Small intestine (tissue), 7 donors: Measurements from ENCODE around the gene TCF7L2. TPM values are rescaled to one million over a fixed set of nuclear protein-coding genes. Genes with fewer than 3 reads are reported as not detected.
"Not testable (repeated sequence)": the region's sequence is repeated elsewhere in the genome, so short reads cannot be mapped to it uniquely, and the experiment has no call there.

Source experiments
- DNase-seq, 2 donors: peaks; one replicate each; pipeline versions ENCODE4 v3.0.0 to v3.0.0-alpha.2; 2013
- FAIRE-seq: peaks from 2 replicates; lab custom pipeline; 2012; peaks lifted over from hg19 to GRCh38; lab: Jason Lieb, UNC
- H3K27ac ChIP-seq, 3 donors: one replicate each; pipeline ENCODE4 v1.5.1; 2013; ENCODE audit warnings: low read length in 2 of 3, mild to moderate bottlenecking in 2 of 3, control low read depth in 1 of 3, inconsistent platforms in 1 of 3, low read depth in 1 of 3, moderate library complexity in 1 of 3
- H3K27me3 ChIP-seq, 3 donors: one replicate each; pipeline ENCODE4 v1.6.1; 2013; ENCODE audit warnings: low read length in 3 of 3, inconsistent platforms in 1 of 3; ENCODE audit not compliant: control insufficient read depth in 3 of 3, insufficient read depth in 3 of 3
- H3K36me3 ChIP-seq, 3 donors: one replicate each; pipeline ENCODE4 v1.6.1; 2013; ENCODE audit warnings: low read length in 3 of 3, inconsistent platforms in 1 of 3, low read depth in 1 of 3, mild to moderate bottlenecking in 1 of 3, moderate library complexity in 1 of 3; ENCODE audit not compliant: control insufficient read depth in 3 of 3, insufficient read depth in 2 of 3
- H3K4me1 ChIP-seq, 3 donors: one replicate each; pipeline ENCODE4 v1.6.1; 2013; ENCODE audit warnings: low read length in 2 of 3, inconsistent platforms in 1 of 3, low read depth in 1 of 3, mild to moderate bottlenecking in 1 of 3, moderate library complexity in 1 of 3; ENCODE audit not compliant: control insufficient read depth in 3 of 3, insufficient read depth in 2 of 3
- H3K4me3 ChIP-seq, 3 donors: one replicate each; pipeline ENCODE4 v1.5.1; 2013; ENCODE audit warnings: low read length in 3 of 3, control low read depth in 1 of 3, inconsistent platforms in 1 of 3, low read depth in 1 of 3, mild to moderate bottlenecking in 1 of 3, moderate library complexity in 1 of 3
- H3K9me3 ChIP-seq, 2 donors: one replicate each; pipeline ENCODE4 v1.6.1; 2013; ENCODE audit warnings: low read depth in 1 of 2, low read length in 1 of 2; ENCODE audit not compliant: control insufficient read depth in 2 of 2, insufficient read depth in 1 of 2
- WGBS, 3 donors: extraction: QIAGEN DNeasy Blood & Tissue Kit; methylation state at CpG; one replicate each; pipeline ENCODE4 v1.1.7; 2013; 5-methylcytosine and 5-hydroxymethylcytosine counted together
- polyA plus RNA-seq, 4 donors: library from polyadenylated mRNA; stranded (reverse) in 3 of 4; unstranded in 1 of 4; fragments of 200-250 nt in 3 of 4; fragments of 120-200 nt in 1 of 4; gene quantifications; one replicate each; pipeline versions ENCODE4 v1.2.1 to v1.2.3, GENCODE V29; 2013
- donor health status: healthy with polysubstance abuse.
- donor health status: control.
- donor health status: control.
- donor health status: Bipolar disorder and iron deficiency.
- donor health status: healthy.

The TCF7L2 gene
- polyA plus RNA-seq, 4 donors = 13.2 to 50.3 (median 18.8) TPM

- WGBS, 3 donors = 78 to 83% (median 78%) methylated on average over 7 of the region's 7 CpGs
- H3K36me3 ChIP-seq = peaks cover 0 to 50% (median 0%) of the 10 kb centered on the region in 3 donors
- no peaks in the 10 kb centered on the region for H3K27me3 ChIP-seq
- no peak overlapping the region for H3K4me3 ChIP-seq
- peaks cover 2 to 22% (median 17%) of the 10 kb centered on the region in 3 donors for H3K4me1 ChIP-seq
- no peak for FAIRE-seq
- no peak for DNase-seq
- no peak overlapping the region for H3K27ac ChIP-seq
- no peaks in the 10 kb centered on the region for H3K9me3 ChIP-seq
These were observed 150.2 kb downstream of the TCF7L2 start for GRCh38 chr10:113100281-113100680.

DNA sequence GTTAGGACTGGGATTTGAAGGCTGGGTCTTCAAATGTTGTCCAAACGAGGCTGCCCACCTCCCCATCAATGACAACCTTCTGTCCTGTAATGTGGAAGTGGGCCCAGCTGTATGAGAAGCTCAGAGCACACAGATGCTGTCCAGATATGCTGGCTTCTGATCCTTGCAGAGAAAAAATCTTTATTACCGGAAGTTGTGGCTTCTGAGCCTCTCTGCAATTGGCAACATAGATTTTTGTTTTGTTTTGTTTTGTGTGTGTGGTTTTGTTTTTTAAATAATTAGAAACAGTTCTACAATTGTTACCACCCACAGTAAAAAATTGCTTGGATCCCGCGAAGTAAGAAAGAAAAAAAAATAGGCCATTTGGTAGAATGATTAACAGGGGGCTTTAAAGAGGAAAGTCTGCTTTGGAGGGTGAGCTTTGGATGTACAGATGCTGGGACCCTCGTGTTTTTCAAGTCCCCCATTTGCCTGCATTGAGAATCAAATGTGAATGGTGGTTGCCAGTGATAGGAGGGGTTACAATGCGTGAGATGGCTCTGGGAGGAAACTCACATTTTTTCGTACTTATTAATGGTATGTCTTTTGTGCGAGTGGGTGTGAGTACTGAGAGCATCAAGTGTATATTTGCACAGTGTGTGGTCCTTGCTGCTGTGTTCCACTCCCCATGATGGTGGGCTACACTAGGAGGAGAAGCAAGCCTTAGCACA lies 153.2 kb downstream of the TCF7L2 start:
- Histone ChIP-seq H3K4me3 (no peak overlapping the region), H3K9me3 (no peaks in the 10 kb centered on the region), H3K4me1 (peaks cover 0 to 4% (median 2%) of the 10 kb centered on the region in 3 donors), H3K36me3 (peaks cover 0 to 40% (median 0%) of the 10 kb centered on the region in 3 donors), H3K27ac (no peak overlapping the region), H3K27me3 (no peaks in the 10 kb centered on the region)
- FAIRE-seq = no peak
- WGBS, 3 donors = 61 to 87% (median 72%) methylated on average over 8 of the region's 8 CpGs
- no peak for DNase-seq

DNA sequence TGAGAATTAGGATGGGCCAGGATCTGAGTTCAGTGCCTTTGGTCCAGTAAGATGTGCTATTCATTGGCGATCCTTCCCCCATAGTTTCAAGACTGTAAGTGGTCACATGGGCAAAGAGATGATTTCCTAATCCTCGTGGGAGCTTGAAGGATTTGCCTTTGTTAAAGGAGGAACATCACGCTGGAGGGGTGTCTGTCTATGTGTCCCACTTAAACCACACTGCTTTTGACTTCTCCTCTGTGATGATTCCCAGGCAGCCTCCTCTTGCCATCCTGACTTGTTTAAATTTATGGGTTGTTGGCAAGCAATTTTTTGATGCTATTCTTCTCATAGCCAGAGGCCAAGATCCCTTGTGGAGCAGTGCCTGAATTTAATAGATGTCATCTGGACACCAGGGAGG lies 154.0 kb downstream of the TCF7L2 start:
- no peak overlapping the region for H3K4me3 ChIP-seq
- no peaks in the 10 kb centered on the region for H3K9me3 ChIP-seq
- 60 to 78% (median 73%) methylated on average over 3 of the region's 3 CpGs for WGBS, 3 donors
- no peaks in the 10 kb centered on the region for H3K27me3 ChIP-seq
- peaks cover 0 to 42% (median 0%) of the 10 kb centered on the region in 3 donors for H3K36me3 ChIP-seq
- H3K4me1 ChIP-seq = peaks cover 0 to 4% (median 2%) of the 10 kb centered on the region in 3 donors
- FAIRE-seq (no peak), DNase-seq (no peak)
- no peak overlapping the region for H3K27ac ChIP-seq

- FAIRE-seq = no peak
- Histone ChIP-seq H3K4me3 (no peak overlapping the region), H3K27ac (no peak overlapping the region), H3K9me3 (no peaks in the 10 kb centered on the region), H3K36me3 (peaks cover 0 to 33% (median 0%) of the 10 kb centered on the region in 3 donors), H3K27me3 (no peaks in the 10 kb centered on the region), H3K4me1 (peaks cover 2 to 8% (median 7%) of the 10 kb centered on the region in 3 donors)
- no peak for DNase-seq
- WGBS, 3 donors = 80 to 87% (median 87%) methylated on average over 15 of the region's 15 CpGs
These were observed 158.3 kb downstream of the TCF7L2 start for GRCh38 chr10:113108194-113108835.

- WGBS, 3 donors = 90 to 94% (median 93%) methylated on average over 8 of the region's 8 CpGs
- peaks cover 0 to 29% (median 0%) of the 10 kb centered on the region in 3 donors for H3K36me3 ChIP-seq
- DNase-seq (no peak), FAIRE-seq (no peak)
- H3K9me3 ChIP-seq = no peaks in the 10 kb centered on the region
- H3K27ac ChIP-seq = no peak overlapping the region
- H3K4me3 ChIP-seq = no peak overlapping the region
- H3K27me3 ChIP-seq = no peaks in the 10 kb centered on the region
- H3K4me1 ChIP-seq = peaks cover 2 to 8% (median 7%) of the 10 kb centered on the region in 3 donors
These were observed 158.9 kb downstream of the TCF7L2 start for GRCh38 chr10:113108948-113109347.

DNA sequence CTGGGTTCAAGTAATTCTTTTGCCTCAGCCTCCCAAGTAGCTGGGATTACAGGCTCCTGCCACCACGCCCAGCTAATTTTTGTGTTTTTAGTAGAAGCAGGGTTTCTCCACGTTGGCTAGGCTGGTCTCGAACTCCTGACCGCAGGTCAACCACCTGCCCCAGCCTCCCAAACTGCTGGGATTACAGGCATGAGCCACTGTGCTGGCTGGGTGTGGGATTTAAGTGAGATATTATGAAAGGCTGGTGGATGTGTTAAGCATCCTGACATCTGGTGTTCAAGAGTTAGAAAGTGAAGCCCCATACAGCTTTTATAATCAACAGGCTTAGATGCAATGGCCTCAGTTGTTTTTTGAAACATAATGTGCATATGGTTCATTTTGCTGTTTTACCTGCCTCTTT lies 159.4 kb downstream of the TCF7L2 start:
- H3K4me1 ChIP-seq, DNase-seq, FAIRE-seq, H3K27me3 ChIP-seq, H3K4me3 ChIP-seq, H3K27ac ChIP-seq, H3K9me3 ChIP-seq: not testable (repeated sequence)
- 73 to 90% (median 83%) methylated on average over 4 of the region's 4 CpGs for WGBS, 3 donors
- peaks cover 0 to 29% (median 0%) of the 10 kb centered on the region in 3 donors for H3K36me3 ChIP-seq

- no peak for DNase-seq
- FAIRE-seq = no peak
- peaks cover 2 to 10% (median 9%) of the 10 kb centered on the region in 3 donors for H3K4me1 ChIP-seq
- no peak overlapping the region for H3K27ac ChIP-seq
- no peak overlapping the region for H3K4me3 ChIP-seq
- no peaks in the 10 kb centered on the region for H3K9me3 ChIP-seq
- H3K27me3 ChIP-seq = no peaks in the 10 kb centered on the region
- H3K36me3 ChIP-seq = peaks cover 0 to 20% (median 0%) of the 10 kb centered on the region in 3 donors
- WGBS, 3 donors = 86 to 92% (median 91%) methylated on average over 3 of the region's 3 CpGs
These were observed 161.2 kb downstream of the TCF7L2 start for GRCh38 chr10:113111260-113111659.

DNA sequence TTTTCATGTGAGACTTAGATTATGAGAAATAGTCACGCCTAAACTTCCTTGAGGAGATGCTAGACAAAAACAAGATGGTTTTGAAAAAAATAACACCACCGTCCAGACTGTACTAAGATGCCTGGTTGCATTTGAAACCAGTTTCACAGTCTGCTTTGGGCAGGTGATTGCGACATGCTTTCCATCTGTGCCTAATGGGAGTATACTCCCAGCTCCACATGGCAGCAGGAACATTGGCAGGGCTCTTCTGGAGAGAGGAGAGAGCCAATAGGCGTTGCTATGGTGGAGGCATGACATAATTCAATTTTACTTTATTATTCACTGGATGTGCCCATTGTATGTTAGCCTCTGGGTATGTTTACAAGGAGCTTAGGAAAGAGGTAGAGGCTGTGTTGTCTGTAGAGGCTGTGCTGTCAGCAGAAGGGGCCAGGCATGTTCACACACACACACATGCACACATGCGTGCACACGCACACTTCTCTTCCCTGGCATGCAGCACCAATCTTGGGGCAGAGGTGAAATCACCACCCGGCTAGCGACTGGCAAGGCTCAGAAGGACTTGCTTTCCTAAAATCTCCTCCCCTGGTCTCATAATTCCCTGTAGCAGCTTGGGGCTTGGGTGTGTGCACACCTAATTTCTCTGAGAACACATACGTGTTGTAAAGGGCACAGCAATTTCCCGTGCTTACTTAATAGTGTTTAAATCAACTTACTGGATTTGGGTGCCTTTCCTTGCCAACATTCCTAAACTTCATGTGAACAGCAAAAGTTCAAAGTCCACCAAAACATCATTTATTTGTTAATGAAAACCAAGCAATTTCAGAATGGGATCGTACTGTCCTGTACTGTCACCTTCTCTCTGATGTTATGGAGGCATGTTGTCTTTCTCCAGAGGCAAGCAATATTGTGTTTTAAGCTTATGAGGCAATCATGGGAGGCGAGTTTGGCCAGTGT lies 162.1 kb downstream of the TCF7L2 start:
- H3K27ac ChIP-seq = no peak overlapping the region

More for the DNA sequence above, 162.1 kb downstream of the TCF7L2 start:
- H3K27me3 ChIP-seq = no peaks in the 10 kb centered on the region
- no peaks in the 10 kb centered on the region for H3K9me3 ChIP-seq
- peaks cover 0 to 10% (median 9%) of the 10 kb centered on the region in 3 donors for H3K4me1 ChIP-seq
- H3K36me3 ChIP-seq = peaks cover 0 to 16% (median 0%) of the 10 kb centered on the region in 3 donors
- DNase-seq = peak in 1 of 2 donors; percentile 51
- no peak overlapping the region for H3K4me3 ChIP-seq
- no peak for FAIRE-seq
- 58 to 77% (median 69%) methylated on average over 12 of the region's 12 CpGs for WGBS, 3 donors
